SIG-M5 (cell line): Measurements from ENCODE around the gene PRKCE.
A peak's percentile ranks its signal among the peaks of the same experiment; 100 is the strongest.

Source experiments
- DNase-seq: peaks from one replicate; lab custom pipeline; 2025; lab: John Stamatoyannopoulos, UW

Gene PRKCE

GRCh38 chr2:45755585-45756335 lies 104.3 kb downstream of the PRKCE start:
- DNase-seq: no peak

GRCh38 chr2:45758018-45758417 lies 106.5 kb downstream of the PRKCE start:
- DNase-seq: no peak

GRCh38 chr2:45759310-45759851 lies 107.9 kb downstream of the PRKCE start:
- no peak for DNase-seq

- no peak for DNase-seq
These were observed 110.2 kb downstream of the PRKCE start for GRCh38 chr2:45761635-45762034.

- no peak for DNase-seq
These were observed 111.8 kb downstream of the PRKCE start for GRCh38 chr2:45763255-45763654.

GRCh38 chr2:45763797-45764196 lies 112.3 kb downstream of the PRKCE start:
- DNase-seq: no peak

GRCh38 chr2:45765007-45765727 lies 113.7 kb downstream of the PRKCE start:
- peak; percentile 80 for DNase-seq

GRCh38 chr2:45765728-45766254 lies 114.3 kb downstream of the PRKCE start:
- no peak for DNase-seq

GRCh38 chr2:45768208-45768607 lies 116.7 kb downstream of the PRKCE start:
- DNase-seq: no peak

GRCh38 chr2:45769056-45769455 lies 117.6 kb downstream of the PRKCE start:
- no peak for DNase-seq

GRCh38 chr2:45769854-45770576 lies 118.5 kb downstream of the PRKCE start:
- no peak for DNase-seq

GRCh38 chr2:45770811-45771210 lies 119.3 kb downstream of the PRKCE start:
- no peak for DNase-seq

- no peak for DNase-seq
These were observed 119.8 kb downstream of the PRKCE start for GRCh38 chr2:45771261-45771660.

GRCh38 chr2:45772038-45772437 lies 120.6 kb downstream of the PRKCE start:
- DNase-seq: no peak

GRCh38 chr2:45773909-45774308 lies 122.4 kb downstream of the PRKCE start:
- DNase-seq: no peak

GRCh38 chr2:45774688-45775244 lies 123.3 kb downstream of the PRKCE start:
- DNase-seq: no peak

- DNase-seq: no peak
These were observed 124.9 kb downstream of the PRKCE start for GRCh38 chr2:45776160-45776955.

GRCh38 chr2:45777996-45778719 lies 126.7 kb downstream of the PRKCE start:
- no peak for DNase-seq

- no peak for DNase-seq
These were observed 127.3 kb downstream of the PRKCE start for GRCh38 chr2:45778720-45779171.
